Left ventricle myocardium superior (tissue), 1 donor: ENCODE results near the gene UPK2. TPM values are rescaled to one million over a fixed set of nuclear protein-coding genes. Genes with fewer than 3 reads are reported as not detected.
A peak's percentile ranks its signal among the peaks of the same experiment; 100 is the strongest.
"Not testable (repeated sequence)": the region's sequence is repeated elsewhere in the genome, so short reads cannot be mapped to it uniquely, and the experiment has no call there.

Source experiments
- ATAC-seq: fragments of 200-7000 bp; cut with Tn5 transposase; one replicate; pipeline ENCODE4 v1.9.1; 2020; ENCODE audit warnings: mild to moderate bottlenecking, moderate library complexity
- DNase-seq: peaks from one replicate; pipeline ENCODE4 v3.0.0-alpha.2; 2020
- intact Hi-C: fragments of 100-400 bp; cut with micrococcal nuclease; formaldehyde crosslinking; loops from one replicate; pipeline ENCODE4 v1.11.0; 2022
- total RNA-seq: library from RNA; stranded (reverse); fragmentation: NEBNext Ultra II Directional; extraction: Animal tissue kit (Norgen Biotek cat#: 25700); gene quantifications from one replicate; pipeline ENCODE4 v1.2.1, GENCODE V29; 2021
- donor health status: DM: no; HTN: yes; CAD: no; lungs with severe emphysema.

UPK2 gene
- total RNA-seq, 1 donor from 2014 or later, result not detected

DNA sequence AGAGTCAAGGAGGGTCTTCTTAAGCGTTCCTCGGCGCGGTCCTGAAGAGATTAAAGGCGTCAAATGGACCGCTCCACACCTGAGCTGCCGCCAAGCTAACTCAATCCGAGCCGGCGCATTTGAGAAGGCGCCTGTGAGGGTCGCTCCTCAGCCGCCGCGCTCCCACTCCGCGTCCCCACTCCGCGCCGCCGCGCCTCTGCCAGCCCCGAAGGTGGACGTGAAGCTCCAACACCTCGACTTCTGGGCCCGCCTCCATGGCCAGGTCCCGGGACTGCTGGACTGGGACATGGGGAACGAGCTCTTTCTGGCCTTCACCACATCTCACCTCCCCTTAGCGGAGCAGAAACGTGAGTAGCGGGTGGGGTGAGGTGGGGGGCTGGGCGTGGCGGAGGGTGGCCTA is 15.5 kb downstream of the UPK2 start, which contains the start of gene FOXR1:
Gene FOXR1, plus strand, starts transcription at position 116 of the 400 bp plus-strand sequence. Its CDS starts 171 bp downstream, at position 287.
- DNase-seq (no peak), ATAC-seq (no peak)
- intact Hi-C loops, result no loop called here

DNA sequence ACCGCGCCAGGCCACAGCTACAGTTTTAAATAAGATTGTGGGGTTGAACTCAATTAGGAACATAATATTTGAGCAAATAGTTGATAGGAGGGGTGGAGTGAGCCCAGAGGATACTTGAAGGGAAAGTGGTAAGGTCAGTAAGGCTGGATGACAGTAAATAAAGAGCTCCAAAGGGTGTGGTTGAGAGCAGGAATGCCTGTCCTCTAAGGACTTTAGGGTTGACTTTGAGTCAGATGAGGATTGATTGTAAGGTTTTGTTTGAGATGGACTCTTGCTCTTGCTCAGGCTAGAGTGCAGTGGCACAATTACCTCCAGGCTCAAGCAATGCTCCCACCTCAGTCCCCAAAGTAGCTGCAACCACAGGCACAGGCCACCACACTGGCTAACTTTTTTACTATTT is 17.9 kb downstream of the UPK2 start:
- ATAC-seq (no peak), DNase-seq (no peak)
- intact Hi-C loops, result no loop called here

GRCh38 chr11:118975771-118976709 is 19.9 kb downstream of the UPK2 start:
- ATAC-seq, result peak; percentile 32
- peak; percentile 31 for DNase-seq
- intact Hi-C loops, result no loop called here

- intact Hi-C loops, result no loop called here
- ATAC-seq (no peak), DNase-seq (no peak)
Measured at GRCh38 chr11:118979434-118979833, 23.3 kb downstream of the UPK2 start.

DNA sequence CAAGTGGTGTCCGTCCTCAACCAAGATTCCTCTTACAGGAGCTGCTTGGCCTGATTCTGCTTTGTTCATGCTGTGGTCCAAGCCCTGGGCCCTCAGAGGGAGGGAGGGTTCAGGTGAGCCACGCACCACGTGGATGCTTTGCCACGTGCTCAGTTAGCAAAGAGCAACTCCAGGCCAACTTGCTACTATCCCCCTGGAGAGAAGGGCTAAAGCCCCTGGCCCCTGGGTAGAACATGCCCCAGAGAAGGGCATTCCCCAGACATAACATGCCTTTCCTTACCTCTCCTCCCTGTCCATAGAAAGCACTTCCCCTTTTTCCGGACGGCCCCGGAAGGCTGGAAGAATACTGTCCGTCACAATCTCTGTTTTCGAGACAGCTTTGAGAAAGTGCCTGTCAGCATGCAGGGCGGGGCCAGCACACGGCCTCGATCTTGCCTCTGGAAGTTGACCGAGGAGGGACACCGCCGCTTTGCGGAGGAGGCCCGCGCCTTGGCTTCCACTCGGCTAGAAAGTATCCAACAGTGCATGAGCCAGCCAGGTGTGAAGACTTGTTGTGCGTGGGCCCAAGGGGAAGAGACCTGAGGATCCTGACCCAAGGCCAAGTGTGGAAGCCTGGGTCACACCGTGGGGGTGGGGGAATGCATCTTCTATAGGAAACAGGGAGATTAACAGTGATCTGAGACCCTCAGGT is 24.2 kb downstream of the UPK2 start:
- peak; percentile 63 for DNase-seq

GRCh38 chr11:118984337-118984736 is 28.2 kb downstream of the UPK2 start:
- DNase-seq, intact Hi-C loops: not testable (repeated sequence)
- peak; percentile 12 for ATAC-seq

More for the DNA sequence above, 24.2 kb downstream of the UPK2 start:
- ATAC-seq, result peak; percentile 70
- intact Hi-C loops, result no loop called here

- ATAC-seq, result peak; percentile 21
- DNase-seq, result no peak
- intact Hi-C loops, result no loop called here
Measured at GRCh38 chr11:118984825-118985224, 28.7 kb downstream of the UPK2 start.

DNA sequence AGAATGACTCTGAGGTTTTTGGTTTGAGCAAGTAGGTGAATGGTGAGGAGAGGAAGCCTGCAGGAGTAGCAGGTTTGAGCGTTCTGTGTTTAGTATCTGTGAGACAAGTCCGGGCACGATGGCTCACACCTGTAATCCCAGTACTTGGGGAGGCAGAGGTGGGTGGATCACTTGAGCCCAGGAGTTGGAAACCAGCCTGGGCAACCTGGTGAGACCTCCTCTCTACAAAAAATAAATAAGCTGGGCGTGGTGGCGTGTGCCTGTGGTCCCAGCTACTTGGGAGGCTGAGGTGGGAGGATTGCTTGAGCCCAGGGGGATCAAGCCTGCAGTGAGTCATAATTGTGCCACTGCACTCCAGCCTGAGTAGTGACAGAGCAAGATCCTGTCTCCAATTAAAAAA is 32.2 kb downstream of the UPK2 start:
- intact Hi-C loops, result no loop called here
- DNase-seq (no peak), ATAC-seq (no peak)

GRCh38 chr11:118991486-118992038 is 35.5 kb downstream of the UPK2 start:
- DNase-seq, intact Hi-C loops: not testable (repeated sequence)

DNA sequence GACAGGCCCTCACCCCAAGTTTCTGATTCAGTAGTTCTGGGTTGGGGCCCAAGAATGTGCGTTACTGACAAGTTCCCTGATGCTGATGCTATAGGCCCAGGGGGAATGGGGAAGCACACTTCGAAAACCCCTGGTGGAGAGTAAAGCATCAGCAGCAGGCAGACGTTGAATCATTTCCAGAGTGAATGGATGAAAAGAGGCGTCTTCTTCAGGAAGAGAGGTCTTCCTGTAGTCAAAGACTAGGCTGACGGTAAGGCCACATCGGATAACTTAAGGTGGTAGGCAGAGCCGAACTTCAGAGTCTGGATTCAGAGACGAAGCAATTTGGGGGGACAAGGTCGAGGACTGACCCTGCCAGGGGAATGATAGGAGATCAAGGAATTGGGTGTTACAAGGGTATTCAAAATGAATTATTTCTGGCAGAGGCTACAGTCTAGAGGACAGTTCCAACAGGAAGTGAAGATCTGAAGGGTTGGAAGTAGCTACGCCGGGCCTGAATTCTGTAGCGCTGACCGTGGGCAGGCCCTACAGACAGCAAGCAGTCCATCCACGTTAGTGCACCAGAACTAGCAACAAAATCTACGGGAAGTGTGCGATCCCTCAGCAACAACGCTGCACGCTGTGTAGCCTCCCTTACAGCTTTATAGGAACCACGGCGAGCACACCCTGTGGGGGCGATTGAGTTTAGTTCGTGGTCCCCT is 41.0 kb downstream of the UPK2 start:
- peak; percentile 26 for DNase-seq
- ATAC-seq, result peak; percentile 39
- intact Hi-C loops, result no loop called here

More at GRCh38 chr11:118991486-118992038, 35.5 kb downstream of the UPK2 start:
- not testable (repeated sequence) for ATAC-seq

- intact Hi-C loops, result no loop called here
- ATAC-seq (peak; percentile 100), DNase-seq (peak; percentile 98)
Measured at GRCh38 chr11:118997627-118998387, 41.7 kb downstream of the UPK2 start, which contains the start of gene CENATAC. Gene CENATAC, plus strand, starts transcription at chr11:118998138. Its CDS starts 60 bp downstream, at chr11:118998198.

DNA sequence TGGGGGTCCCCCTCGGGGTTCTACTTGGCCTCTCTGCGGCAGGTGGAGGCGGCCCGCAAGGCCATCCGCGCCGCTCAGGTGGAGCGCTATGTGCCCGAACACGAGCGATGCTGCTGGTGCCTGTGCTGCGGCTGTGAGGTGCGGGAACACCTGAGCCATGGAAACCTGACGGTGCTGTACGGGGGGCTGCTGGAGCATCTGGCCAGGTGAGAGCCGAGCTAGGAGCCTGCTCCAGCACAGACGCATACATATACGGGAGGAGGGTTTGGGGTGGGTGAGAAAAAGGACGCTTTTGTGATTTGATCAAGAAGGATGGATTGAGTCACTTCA is 42.3 kb downstream of the UPK2 start:
- intact Hi-C loops, result no loop called here
- ATAC-seq (no peak), DNase-seq (no peak)

- ATAC-seq (no peak), DNase-seq (no peak)
- intact Hi-C loops, result no loop called here
Measured at GRCh38 chr11:118998822-118999221, 42.7 kb downstream of the UPK2 start.

DNA sequence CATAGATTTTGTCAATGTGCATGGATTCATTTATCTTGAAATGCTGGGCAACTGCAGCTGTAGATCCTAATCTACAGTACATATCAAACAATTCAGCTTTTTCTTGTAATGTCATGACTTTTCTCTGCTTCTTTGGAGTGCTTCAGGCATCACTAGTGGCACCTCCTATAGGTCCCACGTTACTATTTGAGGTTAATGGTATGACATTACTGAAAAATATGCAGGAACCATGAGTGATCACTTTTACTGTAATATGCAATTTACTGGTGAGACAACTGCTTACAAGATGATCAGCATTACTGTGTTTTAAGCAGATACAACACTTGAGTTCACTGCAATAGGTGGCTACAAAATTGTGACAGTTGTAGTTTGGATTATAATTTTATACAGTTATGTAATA is 44.8 kb downstream of the UPK2 start:
- intact Hi-C loops, result no loop called here
- ATAC-seq, result no peak
- no peak for DNase-seq

GRCh38 chr11:119006656-119007055 is 50.6 kb downstream of the UPK2 start:
- ATAC-seq (no peak), DNase-seq (no peak)
- intact Hi-C loops, result no loop called here
